ENCODE results near the gene RAB37. TPM values are rescaled to one million over a fixed set of nuclear protein-coding genes. Genes with fewer than 3 reads are reported as not detected.

Gene RAB37
- total RNA-seq, 4 donors from 2014 or later = 0.24 to 3.7 (median 0.43) TPM

DNA sequence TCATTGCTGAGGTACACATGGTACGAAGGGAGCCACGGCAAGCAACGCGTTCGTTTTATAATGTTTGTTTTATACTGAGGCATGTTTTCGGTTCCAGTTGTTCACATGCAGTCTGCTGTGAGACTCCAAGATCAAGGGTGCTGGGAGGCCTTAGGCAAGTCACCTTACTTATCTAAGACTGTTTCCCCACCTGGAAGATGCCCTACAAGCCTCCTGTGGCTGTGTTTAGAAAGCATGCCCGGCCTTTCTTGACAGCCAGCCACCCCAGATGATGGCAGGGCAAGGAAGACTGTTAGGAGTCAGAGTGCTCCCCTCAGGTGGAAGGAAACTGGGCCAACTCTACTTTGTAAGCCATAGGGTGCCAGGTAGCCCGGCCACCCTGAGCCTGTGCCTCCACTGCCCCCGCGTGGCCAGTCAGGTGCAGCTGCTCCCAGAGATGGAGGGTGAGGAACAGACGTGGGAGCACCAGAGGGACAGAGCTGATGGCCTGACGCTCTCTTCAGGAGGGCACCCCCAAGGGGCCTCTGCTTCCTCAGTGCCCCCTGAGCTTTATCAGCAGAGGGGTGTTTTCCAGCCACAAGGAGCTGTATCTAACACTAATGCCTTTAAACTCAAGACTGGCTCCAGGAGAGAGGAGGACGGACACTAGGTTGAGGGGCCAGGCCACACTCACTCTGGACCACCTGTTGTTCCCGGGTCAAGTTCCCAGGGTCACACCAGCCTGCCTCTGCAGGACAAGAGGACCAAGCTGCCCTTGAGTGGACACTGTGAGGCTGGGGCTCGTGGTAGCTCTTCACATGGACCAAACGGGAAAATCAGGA lies 33.7 kb downstream of the RAB37 start:
- ATAC-seq (peak; percentile 25 to 57), DNase-seq (peak; percentile 25 to 63)
- H3K27me3 ChIP-seq = no peaks in the 10 kb centered on the region
- H3K36me3 ChIP-seq = peaks cover 0 to 32% of the 10 kb centered on the region in 2 donors
- H3K4me1 ChIP-seq = peaks cover 20 to 22% of the 10 kb centered on the region in 2 donors
- no peak overlapping the region for H3K4me3 ChIP-seq
- in situ Hi-C loops (cut with MboI; ENCODE audit: low sequenced_read_pairs in 4 of 4) (no loop called here), intact Hi-C loops (cut with DNase I; ENCODE audit: low total_unique reads) (loop anchor here (1.0 to 10.0 kb wide), 3 partner anchors 26 to 556 kb away; partner anchors contain the start of gene TTYH2)
- TF ChIP-seq, protein P1, sequence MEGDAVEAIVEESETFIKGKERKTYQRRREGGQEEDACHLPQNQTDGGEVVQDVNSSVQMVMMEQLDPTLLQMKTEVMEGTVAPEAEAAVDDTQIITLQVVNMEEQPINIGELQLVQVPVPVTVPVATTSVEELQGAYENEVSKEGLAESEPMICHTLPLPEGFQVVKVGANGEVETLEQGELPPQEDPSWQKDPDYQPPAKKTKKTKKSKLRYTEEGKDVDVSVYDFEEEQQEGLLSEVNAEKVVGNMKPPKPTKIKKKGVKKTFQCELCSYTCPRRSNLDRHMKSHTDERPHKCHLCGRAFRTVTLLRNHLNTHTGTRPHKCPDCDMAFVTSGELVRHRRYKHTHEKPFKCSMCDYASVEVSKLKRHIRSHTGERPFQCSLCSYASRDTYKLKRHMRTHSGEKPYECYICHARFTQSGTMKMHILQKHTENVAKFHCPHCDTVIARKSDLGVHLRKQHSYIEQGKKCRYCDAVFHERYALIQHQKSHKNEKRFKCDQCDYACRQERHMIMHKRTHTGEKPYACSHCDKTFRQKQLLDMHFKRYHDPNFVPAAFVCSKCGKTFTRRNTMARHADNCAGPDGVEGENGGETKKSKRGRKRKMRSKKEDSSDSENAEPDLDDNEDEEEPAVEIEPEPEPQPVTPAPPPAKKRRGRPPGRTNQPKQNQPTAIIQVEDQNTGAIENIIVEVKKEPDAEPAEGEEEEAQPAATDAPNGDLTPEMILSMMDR (IDR thresholded peaks at IDR 0.05 in 4 of 5, conservative IDR thresholded peaks at IDR 0.05 in 1 of 5) = peak; percentile 48 to 77 (median 74)
- no peak for TF ChIP-seq POLR2A (IDR thresholded peaks at IDR 0.05)
- no peak overlapping the region for H3K27ac ChIP-seq
- no peaks in the 10 kb centered on the region for H3K9me3 ChIP-seq

DNA sequence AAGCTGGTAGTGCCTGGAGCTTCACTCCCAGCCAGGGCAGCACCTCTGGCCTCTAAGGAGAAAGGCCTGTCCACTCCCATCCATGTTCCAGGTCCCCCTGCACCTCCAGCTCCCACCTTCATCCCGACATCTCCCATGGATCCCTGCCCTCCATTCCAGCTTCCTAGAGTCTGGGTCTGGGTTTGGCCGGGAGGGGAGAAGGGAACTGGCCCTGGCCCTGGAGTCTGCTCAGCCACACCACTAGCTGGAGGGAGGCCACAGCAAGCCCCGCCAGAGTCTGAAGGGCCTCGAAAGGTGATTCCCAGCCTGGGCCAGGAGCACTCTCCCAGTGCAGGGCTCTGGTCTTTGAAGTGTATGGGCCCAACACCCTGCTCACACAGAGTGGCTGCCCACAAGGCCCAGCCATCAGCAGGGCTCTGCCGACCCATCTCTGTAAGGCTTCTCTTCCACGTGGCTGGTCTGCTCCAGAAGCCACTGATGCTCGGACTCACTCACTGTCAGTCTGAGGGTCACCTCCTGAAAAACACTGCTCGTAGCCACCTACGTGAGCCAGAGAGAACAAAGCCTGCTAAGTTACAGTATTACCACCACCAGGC lies 34.4 kb downstream of the RAB37 start:
- Histone ChIP-seq H3K36me3 (peaks cover 0 to 32% of the 10 kb centered on the region in 2 donors), H3K4me3 (no peak overlapping the region), H3K9me3 (no peaks in the 10 kb centered on the region), H3K4me1 (peaks cover 20 to 22% of the 10 kb centered on the region in 2 donors), H3K27ac (no peak overlapping the region), H3K27me3 (no peaks in the 10 kb centered on the region)
- in situ Hi-C loops (cut with MboI; ENCODE audit: low sequenced_read_pairs in 4 of 4) = no loop called here
- intact Hi-C loops (cut with DNase I; ENCODE audit: low total_unique reads) = loop anchor here (10.0 kb wide), 2 partner anchors 387 to 557 kb away; partner anchors contain the start of gene TTYH2
- DNase-seq (no peak), ATAC-seq (no peak)
- TF ChIP-seq, protein P1 (IDR thresholded peaks at IDR 0.05 in 4 of 5, conservative IDR thresholded peaks at IDR 0.05 in 1 of 5) = no peak
- TF ChIP-seq POLR2A (IDR thresholded peaks at IDR 0.05) = no peak

DNA sequence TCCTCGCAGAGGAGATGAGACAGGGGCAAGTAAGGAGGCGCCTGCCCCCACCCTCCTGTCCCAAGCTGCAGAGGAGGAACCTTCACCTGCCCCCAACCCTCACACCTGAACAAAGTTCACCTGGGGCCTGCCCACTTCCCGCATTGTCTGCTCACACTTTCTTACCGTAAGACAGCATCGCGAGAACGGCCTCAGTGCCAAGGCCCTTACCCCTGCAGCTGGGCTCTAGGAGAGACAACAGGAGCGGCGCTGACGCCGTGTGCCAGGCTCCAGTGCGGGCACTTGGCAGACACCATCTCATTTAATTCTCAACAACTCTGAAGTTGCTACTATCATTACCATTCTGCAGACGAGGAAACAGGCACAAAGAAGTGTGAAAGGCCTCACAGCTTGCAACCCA lies 35.0 kb downstream of the RAB37 start:
- DNase-seq = no peak
- Histone ChIP-seq H3K27me3 (no peaks in the 10 kb centered on the region), H3K4me3 (no peak overlapping the region), H3K27ac (no peak overlapping the region), H3K9me3 (no peaks in the 10 kb centered on the region), H3K4me1 (peaks cover 23 to 28% of the 10 kb centered on the region in 2 donors), H3K36me3 (peaks cover 0 to 32% of the 10 kb centered on the region in 2 donors)
- ATAC-seq = no peak
- TF ChIP-seq, protein P1 (IDR thresholded peaks at IDR 0.05 in 4 of 5, conservative IDR thresholded peaks at IDR 0.05 in 1 of 5) = no peak
- in situ Hi-C loops (cut with MboI; ENCODE audit: low sequenced_read_pairs in 4 of 4) = no loop called here
- intact Hi-C loops (cut with DNase I; ENCODE audit: low total_unique reads) = loop anchor here (10.0 kb wide), 2 partner anchors 387 to 557 kb away; partner anchors contain the start of gene TTYH2

DNA sequence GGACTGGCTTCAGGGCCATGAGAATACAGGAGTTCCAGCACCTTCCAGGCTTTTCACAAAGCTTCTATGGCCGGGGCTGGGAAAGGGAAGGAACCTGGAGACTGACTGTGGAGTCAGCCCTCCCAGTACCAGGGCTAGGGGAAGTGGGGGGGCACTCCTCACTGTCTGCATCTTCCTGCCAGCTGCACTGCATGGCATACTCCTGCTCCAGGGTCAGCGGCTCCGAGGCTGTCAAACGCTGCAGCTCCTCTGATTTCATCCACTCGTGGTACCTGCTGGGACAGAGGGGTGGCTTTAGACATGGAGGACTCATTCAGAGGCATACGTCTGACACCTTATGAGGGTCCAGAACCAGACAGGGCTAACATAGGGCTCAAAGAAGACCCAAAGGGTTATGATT lies 36.4 kb downstream of the RAB37 start:
- intact Hi-C loops (cut with DNase I; ENCODE audit: low total_unique reads) (loop anchor here (10.0 kb wide), 2 partner anchors 389 to 559 kb away; partner anchors contain the start of gene TTYH2), in situ Hi-C loops (cut with MboI; ENCODE audit: low sequenced_read_pairs in 4 of 4) (no loop called here)

More for the DNA sequence above, 36.4 kb downstream of the RAB37 start:
- H3K4me3 ChIP-seq = no peak overlapping the region
- H3K9me3 ChIP-seq = no peaks in the 10 kb centered on the region
- no peak overlapping the region for H3K27ac ChIP-seq
- peaks cover 0 to 32% of the 10 kb centered on the region in 2 donors for H3K36me3 ChIP-seq
- no peak for DNase-seq
- H3K4me1 ChIP-seq = peaks cover 17 to 27% of the 10 kb centered on the region in 2 donors
- no peak for TF ChIP-seq POLR2A (IDR thresholded peaks at IDR 0.05)
- TF ChIP-seq, protein P1 (IDR thresholded peaks at IDR 0.05 in 4 of 5, conservative IDR thresholded peaks at IDR 0.05 in 1 of 5) = no peak
- no peak for ATAC-seq
- H3K27me3 ChIP-seq = no peaks in the 10 kb centered on the region

Measured in gastrocnemius medialis (tissue), 4 donors.